GM18861 (cell line): ENCODE data around the gene MACROD2.
"Not testable (repeated sequence)": the region's sequence is repeated elsewhere in the genome, so short reads cannot be mapped to it uniquely, and the experiment has no call there.

Experiments
- ATAC-seq: cut with Tn5 transposase; IDR thresholded peaks from one replicate; pipeline ENCODE4 v1.9.1; 2021; ENCODE audit not compliant: unreplicated experiment

Gene MACROD2

DNA sequence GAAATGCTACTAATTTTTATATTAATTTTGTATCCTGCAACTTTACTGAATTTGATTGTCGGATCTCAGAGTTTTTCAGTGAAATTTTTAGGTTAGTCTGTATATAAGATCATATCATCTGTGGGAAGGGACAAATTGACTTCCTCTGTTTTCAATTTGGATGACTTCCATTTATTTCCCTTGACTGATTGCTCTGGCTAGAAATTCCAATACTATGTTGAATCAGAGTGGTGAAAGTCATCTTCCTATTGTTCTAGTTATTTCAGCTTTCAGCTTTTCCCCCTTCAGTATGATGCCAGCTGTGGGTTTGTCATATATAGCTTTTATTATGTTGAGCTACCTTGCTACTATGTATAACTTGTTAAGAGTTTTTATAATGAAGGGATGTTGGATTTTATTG lies 1806.7 kb downstream of the MACROD2 start:
- ATAC-seq: no peak

DNA sequence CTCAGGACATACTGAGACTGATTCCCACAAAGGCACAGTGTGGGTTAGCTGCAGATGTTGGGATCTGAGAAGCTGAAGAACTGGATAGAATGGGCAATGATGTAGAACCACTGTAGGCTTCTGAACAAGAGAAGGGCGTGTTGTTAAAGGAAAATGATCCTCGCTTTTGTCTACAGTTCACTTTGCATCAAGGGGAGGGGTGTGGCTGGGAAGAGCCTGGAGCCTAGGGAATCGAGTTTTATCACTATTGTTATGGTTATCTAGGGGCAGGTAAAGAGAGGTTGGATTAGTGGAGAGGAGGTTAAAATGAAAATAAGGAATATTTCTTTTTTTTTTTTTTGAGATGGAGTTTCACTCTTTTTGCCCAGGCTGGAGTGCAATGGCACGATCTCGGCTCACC lies 1809.8 kb downstream of the MACROD2 start:
- no peak for ATAC-seq

DNA sequence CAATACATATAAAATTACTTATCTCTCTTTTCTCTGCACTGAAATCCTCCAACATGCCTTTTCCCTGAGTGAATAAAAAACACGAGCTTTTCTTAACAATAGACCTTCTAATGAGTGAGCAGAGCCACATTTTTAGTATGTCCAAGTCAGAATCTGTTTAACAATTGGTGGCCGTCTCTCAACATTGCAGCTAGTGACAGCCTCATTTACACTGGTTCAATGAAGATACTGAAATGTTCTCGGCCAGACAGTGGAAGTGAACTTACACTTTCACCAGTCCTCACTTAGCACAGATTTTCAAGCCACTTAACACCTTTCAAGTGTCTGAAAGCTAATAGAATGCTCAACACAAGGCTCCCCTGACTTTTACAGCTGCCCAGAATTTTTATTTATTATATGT lies 1810.8 kb downstream of the MACROD2 start:
- ATAC-seq: no peak

DNA sequence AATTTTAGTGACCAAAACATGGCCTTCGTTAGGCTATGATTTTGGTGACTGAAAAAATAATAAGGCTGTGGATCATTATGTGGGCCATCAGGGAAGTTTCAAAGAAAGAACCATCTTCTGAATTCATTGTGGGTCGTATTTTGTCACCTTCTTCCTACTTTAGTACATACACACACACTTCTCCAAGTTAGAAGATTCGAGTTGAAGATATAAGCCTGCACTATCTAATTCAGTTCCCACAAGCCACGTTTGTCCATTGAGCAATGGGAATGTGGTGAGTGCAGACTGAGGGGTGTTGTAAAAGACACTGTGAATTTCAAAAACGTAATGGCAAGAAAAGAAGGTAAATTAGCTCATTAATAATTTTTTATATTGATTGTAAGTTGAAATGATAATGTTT lies 1812.0 kb downstream of the MACROD2 start:
- no peak for ATAC-seq

DNA sequence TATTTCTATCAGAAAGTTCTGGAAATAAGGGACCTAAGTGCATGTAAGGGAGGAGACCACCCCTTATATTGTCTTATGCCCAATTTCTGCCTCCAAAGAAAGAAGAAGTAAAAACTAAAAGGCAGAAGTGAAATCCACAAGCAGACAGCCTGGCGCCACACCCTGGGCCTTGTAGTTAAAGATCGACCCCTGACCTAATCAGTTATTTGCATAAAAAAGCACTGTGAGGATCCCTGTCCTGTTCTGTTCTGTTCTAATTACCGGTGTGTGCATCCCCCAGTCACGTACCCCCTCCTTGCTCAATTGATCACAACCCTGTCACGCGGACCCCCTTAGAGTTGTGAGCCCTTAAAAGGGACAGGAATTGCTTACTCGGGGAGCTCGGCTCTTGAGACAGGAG lies 1812.5 kb downstream of the MACROD2 start:
- ATAC-seq: not testable (repeated sequence)

DNA sequence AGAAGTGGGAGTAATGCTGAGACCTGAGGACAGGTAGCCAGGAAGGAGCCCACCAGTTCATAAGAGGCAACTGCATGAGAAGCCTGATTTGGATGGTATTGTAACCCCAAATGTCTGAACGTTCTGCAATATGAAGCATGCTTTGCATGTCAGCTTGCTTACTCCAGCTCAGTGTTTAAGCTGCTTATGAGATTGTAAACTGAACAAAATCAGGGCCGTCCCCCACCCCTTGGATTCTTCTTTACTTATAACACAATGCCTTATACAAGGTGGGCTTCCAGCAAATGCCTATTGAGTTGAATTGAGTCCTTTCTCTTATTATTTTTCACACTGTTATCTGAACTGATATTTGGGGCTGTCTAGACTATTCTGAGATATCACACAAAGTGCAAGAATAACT lies 1816.6 kb downstream of the MACROD2 start:
- ATAC-seq: no peak

DNA sequence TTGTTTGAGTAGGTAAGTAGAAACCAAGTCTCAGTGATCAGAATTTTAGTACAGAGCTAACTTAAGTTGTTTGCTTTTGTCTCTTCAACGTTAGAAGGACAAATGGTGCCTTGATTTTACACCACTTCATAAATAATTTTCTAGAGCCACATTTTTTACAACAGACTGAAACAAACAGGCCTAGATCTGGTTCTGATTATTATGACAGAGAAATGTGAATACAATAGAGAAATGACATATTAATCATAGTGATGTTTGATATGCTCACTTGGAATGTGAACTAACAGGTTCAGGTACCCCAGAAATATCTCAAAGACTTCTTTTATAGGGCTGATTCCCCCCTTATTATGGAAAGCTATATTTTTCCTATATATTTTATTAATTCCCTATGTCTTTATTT lies 1817.4 kb downstream of the MACROD2 start:
- no peak for ATAC-seq

DNA sequence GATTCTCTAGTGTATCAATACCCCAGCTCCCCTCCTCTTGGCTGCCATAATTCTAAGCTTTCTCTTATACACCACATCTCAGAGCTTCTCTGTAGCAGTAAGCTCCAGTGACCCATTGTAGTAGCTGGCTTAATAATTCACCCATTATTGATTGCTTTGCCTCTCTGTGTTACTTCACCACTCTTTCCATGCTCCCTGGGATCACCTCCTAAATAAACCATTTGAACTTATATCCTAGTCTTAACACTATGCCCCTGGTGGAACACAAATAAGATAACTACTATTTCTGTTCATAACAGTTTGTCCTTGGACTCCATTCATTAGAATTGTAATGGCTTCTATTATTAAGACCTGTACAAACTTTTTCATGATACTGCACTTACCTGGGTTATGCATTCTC lies 1819.0 kb downstream of the MACROD2 start:
- ATAC-seq: no peak

DNA sequence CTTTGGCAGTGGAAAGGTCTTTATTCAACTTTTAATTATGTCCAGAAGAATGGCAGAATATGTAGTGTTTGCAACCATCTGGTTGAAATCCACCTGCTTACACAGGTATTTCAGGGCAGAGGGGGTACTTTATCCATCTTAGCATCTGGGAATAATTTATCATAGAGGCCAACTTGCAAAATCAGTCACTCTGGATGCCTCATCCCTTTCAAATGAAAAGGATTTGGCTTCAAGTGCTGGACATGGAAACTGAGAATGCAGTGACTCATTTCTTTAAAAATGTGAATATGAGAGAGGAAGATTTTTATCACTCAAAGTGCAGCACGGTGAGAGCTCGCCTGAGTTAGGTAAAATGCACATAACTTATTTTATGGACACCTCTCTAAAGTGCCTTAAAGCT lies 1819.6 kb downstream of the MACROD2 start:
- ATAC-seq: no peak

DNA sequence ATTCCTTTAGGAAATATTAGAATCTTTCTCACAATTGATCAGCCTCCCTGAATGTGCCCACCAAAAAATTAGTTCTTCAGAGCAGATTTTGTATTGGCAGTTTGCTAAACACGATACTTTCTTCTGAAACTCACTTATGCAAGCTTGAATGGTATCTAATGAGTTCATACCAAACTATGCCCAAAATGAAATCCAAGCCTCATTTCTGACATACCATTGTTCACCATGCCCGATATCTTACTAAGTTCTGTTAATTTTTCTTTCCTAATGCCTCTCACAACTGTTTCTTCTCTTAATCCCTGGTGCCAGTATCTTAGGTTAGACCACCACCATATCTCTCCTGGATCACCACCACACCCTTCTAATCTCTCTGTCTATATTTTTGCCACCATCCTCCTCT lies 1822.0 kb downstream of the MACROD2 start:
- no peak for ATAC-seq

DNA sequence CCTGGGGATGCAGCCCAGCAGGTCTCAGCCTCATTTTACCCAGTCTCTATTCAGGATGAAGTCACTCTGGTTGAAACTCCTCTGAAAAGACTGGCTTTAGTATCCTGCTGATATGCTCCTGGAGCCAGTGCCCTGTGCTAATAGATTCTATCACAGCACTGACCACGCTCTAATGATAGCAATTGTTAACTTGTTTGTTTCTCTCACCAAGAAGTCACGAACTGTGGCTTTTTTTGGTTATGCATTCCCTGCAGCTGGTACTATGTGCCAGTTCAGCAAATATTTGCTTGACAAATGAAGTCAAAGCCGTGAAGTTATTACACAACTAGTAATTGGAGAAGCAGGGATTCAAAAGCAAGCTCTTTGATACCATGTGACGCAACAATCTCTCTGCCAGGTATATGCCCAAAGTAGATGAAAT lies 1823.3 kb downstream of the MACROD2 start:
- no peak for ATAC-seq

DNA sequence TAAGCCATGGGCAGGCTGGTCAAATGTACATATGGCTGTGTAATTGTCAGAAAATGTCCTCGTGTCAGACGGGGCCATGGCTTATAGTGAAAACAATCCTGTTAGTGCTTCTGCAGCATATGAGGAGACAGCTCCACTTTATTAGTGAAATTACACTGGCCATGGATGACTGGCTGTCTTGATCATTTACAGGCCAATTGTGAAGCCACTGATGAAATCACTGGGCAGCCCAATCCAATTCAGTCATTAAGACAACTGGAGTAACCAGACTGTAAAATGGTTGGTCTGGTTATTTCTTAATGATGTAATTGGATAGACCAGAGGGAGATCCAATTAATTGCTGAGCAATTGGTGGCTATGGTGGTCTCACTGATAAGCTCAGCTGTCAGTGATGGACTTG lies 1828.4 kb downstream of the MACROD2 start:
- no peak for ATAC-seq

DNA sequence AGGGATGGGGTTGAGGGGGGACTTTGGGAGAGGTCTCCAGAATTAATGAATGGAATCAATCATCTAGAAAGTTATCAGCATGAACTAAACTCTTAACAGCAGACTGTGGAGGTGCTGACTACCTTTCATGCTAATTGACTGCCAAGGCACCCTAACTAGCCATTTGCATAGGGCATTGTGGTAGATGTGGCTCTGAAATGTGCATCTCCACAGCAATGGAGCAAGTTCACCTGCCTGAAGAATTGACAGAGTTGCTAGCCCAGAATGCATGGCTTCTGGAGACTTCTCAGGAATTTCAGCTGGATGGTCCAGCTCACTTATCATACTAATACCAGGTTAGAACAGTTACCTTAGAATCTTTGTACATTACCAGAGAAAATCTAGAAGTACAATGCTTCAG lies 1832.3 kb downstream of the MACROD2 start:
- ATAC-seq: no peak

DNA sequence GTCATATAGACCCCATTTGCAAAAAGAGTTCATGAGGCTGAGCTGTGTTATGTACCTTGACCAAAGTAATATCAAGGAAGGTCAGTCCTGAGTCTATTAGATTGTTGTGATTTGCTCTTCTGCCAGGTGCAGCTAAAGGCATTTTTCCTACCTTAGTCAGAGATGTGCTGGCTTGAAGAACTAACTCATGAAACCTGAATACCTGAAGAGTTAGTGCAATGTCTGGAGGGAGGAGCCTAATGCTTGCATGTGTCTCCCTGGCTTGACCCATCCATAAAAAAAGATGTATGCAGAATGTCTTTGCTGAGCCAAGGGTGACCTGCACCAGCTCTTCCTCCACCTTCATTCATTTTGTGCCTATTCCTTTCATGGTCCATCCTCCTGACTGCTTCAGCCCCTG lies 1835.9 kb downstream of the MACROD2 start:
- no peak for ATAC-seq

DNA sequence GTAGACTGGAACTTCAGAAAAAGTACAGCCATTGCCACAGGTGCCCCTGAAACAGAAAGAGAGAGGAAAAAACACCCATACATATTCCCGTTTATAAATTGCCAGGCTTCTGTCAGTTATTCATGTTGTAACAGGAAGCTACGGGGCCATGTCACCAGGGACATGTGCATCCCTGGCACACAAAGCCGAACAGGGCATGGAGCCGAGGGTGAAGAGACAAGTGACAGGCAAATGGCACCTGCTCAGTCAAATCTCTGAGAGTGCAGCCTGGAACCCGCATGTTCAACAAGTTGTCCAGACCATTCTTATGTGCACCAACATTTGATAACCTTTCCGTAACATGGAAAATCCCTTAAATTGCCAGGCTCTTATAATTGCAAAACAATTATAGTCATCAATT lies 1837.2 kb downstream of the MACROD2 start:
- ATAC-seq: no peak

DNA sequence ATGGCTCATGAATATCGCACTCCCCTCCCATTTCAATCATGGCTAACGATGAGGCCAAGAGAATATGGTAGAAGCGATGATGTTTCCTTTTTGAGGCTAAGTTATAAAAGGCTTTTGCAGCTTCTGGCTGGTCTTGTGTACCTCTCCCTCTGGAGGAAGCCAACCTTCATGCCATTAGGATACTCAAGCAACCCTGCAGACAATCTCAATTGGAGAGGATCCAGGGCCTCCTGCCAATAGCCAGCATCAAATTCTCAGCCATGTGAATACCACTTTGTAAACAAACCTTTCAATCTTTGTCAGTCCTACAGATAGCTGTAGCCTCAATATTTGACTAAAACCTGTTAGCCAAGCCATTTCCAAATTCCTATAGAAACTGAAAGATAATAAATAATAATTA lies 1839.5 kb downstream of the MACROD2 start:
- no peak for ATAC-seq

DNA sequence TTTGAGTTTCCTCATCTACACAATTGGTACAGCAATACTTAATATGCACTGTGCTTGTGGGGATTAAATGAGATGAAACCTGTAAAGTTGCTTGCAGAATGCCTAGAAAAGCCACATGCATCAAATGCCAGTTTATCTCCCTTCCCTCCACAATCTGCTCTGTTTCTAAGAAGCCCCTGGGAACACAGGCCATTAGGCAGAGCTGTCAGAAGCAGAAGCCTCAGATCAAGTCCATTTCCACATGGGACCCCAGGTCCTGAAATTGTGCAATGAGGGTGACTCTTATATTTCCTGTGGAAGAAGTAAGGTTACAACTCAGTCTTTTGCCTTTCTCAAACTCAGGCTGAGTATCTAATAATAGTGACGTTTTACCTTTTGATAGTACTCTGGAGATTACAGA lies 1840.5 kb downstream of the MACROD2 start:
- no peak for ATAC-seq

DNA sequence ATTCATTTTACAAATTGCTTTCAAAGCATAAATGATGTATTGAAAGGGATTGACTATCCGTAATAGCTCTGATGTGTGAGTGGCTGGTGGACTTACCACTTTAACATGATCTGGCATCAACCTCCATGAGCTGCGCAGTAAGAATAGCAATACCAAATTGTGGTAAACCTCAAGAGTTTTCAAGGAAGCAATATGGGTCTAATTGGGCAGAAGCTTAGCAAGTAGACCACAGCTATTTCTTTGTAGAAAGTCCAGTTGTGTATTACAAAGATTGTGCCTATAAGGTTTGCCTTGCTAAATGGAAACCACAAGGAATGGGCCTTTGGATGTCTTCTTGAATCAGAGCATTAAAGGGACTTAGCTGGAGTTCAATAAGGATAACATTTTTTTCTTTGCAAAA lies 1841.3 kb downstream of the MACROD2 start:
- no peak for ATAC-seq

DNA sequence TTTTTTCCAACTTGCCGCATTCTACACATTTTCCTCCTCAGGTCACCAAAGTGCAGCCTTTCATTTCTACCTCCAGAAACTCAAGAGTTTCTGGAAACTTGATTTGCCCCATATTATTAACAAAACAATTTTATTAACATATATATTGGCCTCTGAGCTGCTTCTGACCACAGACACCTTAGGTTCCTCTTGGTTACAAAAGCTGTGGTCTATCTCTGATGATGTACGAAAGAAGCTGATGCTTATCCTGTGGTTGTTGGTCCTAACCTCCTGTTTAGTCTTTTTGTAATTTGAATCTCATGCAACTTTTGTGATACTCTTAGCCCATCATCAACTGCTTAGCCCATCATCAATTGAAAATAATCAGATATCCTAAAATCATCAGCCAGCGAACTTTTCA lies 1842.2 kb downstream of the MACROD2 start:
- ATAC-seq: no peak

DNA sequence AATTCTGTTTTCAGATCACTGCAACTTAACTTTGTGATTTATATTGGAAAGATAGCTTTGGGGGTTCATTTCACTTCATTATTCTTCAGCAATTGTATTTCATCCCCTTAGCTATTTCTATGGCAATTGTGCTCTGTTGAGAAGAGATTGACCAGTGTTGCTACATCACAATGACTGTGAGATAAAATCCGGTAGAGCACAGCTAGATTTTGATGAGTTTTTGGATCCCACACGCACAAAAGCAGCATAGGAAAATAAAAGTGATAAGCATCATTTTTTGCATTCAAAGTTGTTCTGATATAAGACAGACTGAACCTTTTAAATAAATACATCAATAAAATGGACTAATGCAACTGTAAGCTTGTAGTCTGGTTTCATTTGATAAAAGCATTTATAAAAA lies 1843.2 kb downstream of the MACROD2 start:
- no peak for ATAC-seq

DNA sequence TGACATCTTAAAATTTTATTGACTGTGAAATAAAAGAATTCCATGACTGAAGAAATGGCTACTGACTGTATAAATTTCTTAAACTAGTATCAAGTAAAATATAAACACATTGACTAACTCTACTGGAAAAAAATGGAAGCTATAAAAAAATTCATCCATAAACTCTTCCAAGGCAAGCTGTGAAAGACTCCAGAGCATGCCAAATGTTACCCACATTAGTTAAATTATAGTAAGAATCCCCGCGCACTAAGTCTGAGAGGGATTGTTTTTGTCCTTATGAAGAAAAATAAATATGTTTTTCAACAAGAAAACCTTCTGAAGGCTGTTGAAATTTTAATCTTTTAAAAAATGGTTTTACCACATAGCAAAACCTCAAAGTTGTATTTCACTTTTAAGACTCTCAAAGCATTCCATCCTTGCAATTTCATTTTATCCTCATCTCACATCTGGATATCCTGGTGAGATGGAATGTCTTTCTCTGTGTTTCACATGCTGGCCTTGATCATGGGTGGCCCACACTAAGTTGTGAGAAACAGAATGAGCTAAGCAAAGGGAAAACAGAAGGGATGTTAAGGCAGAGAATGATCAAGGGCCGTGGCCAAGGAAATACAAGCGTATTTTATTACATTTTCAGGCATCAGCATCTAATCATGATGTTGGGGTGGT lies 1845.5 kb downstream of the MACROD2 start:
- no peak for ATAC-seq

DNA sequence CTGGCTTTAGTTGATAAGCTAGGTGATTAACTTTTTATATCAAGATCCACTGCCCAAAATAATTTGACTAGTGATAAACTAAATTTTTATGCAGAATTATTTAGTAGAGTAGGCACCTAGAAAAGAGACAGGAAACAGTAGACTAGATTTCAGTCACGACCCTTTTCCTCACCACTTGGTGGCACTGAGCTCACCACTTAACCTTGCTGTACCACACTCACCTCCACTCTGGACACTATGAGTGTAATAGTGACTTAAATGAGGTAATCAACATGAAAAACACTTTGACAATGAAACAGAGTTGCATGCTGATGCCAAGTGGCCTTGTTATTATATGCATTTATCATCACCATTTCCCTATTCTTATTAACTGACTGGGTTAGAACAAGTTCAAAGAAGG lies 1847.6 kb downstream of the MACROD2 start:
- peak; percentile 69 for ATAC-seq

DNA sequence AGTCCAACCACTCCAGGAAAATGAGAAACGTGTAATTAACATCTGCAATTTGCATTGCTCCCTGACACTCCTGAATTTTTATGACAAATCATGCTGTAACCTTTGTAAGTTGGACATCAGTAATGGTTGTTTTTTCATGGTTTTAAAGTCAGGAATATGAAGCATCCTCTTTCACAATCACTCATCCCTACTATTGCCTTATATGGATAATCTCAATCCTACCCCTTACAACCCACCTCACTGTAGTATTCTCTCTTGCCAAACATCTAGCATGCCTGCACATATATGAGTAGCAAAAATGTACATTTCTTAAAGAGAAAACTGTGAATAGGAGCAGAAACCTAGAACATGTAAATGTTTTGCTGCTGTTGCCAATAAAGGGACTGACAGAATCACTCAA lies 1848.5 kb downstream of the MACROD2 start:
- no peak for ATAC-seq
